Measurements from ENCODE around the gene SH3GL1. TPM values are rescaled to one million over a fixed set of nuclear protein-coding genes. Genes with fewer than 3 reads are reported as not detected.

SH3GL1 gene
- total and polyA plus RNA-seq, 8 donors = 25.9 to 34.2 (median 27.6) TPM

- ATAC-seq = peak; percentile 36 to 56 (median 44)
- FAIRE-seq = no peak
- H3K27ac ChIP-seq = peak overlapping the region in 2 of 4 donors; percentile 12 to 30
- intact Hi-C loops (cut with DNase I) = no loop called here
- peak in 5 of 6 donors; percentile 55 to 87 (median 68) for DNase-seq
- H3K4me3 ChIP-seq = no peak overlapping the region
- WGBS, 2 donors = 41 to 50% methylated on average over 22 to 23 of the region's 23 CpGs
- H3K27me3 ChIP-seq = no peaks in the 10 kb centered on the region
- H3K4me1 ChIP-seq = peaks cover 59 to 69% (median 65%) of the 10 kb centered on the region in 3 donors
- TF ChIP-seq CTCF (IDR thresholded peaks at IDR 0.05) = no peak
- no peaks in the 10 kb centered on the region for H3K9me3 ChIP-seq
- no peaks in the 10 kb centered on the region for H3K36me3 ChIP-seq
These were observed 23.2 kb downstream of the SH3GL1 start for GRCh38 chr19:4376991-4377781.

- WGBS, 2 donors = 65 to 72% methylated on average over 10 of the region's 10 CpGs
- Histone ChIP-seq H3K27me3 (no peaks in the 10 kb centered on the region), H3K4me3 (no peak overlapping the region), H3K27ac (peak overlapping the region in 1 of 4 donors; percentile 30), H3K36me3 (no peaks in the 10 kb centered on the region), H3K4me1 (peaks cover 59 to 72% (median 65%) of the 10 kb centered on the region in 3 donors), H3K9me3 (no peaks in the 10 kb centered on the region)
- no peak for TF ChIP-seq CTCF (IDR thresholded peaks at IDR 0.05)
- FAIRE-seq = no peak
- intact Hi-C loops (cut with DNase I) = no loop called here
- ATAC-seq = no peak
- no peak for DNase-seq
These were observed 23.7 kb downstream of the SH3GL1 start for GRCh38 chr19:4376671-4376990.

- Histone ChIP-seq H3K27ac (peak overlapping the region; percentile 51 to 76 (median 68)), H3K4me3 (no peak overlapping the region), H3K27me3 (no peaks in the 10 kb centered on the region), H3K4me1 (peaks cover 61 to 77% (median 70%) of the 10 kb centered on the region in 3 donors), H3K36me3 (no peaks in the 10 kb centered on the region), H3K9me3 (no peaks in the 10 kb centered on the region)
- ATAC-seq (no peak), FAIRE-seq (no peak), DNase-seq (peak in 2 of 6 donors; percentile 18 to 41)
- WGBS, 2 donors = 62 to 65% methylated on average over 14 to 16 of the region's 16 CpGs
- no peak for TF ChIP-seq CTCF (IDR thresholded peaks at IDR 0.05)
- intact Hi-C loops (cut with DNase I) = no loop called here
These were observed 24.2 kb downstream of the SH3GL1 start for GRCh38 chr19:4376028-4376670.

GRCh38 chr19:4375164-4376027 is 25.0 kb downstream of the SH3GL1 start:
- peak; percentile 31 to 64 (median 42) for ATAC-seq
- no peak overlapping the region for H3K4me3 ChIP-seq
- intact Hi-C loops (cut with DNase I) = no loop called here

More at GRCh38 chr19:4375164-4376027, 25.0 kb downstream of the SH3GL1 start:
- Histone ChIP-seq H3K27ac (peak overlapping the region; percentile 51 to 76 (median 68)), H3K36me3 (no peaks in the 10 kb centered on the region), H3K9me3 (no peaks in the 10 kb centered on the region), H3K27me3 (no peaks in the 10 kb centered on the region), H3K4me1 (peaks cover 66 to 82% (median 77%) of the 10 kb centered on the region in 3 donors)
- TF ChIP-seq CTCF (IDR thresholded peaks at IDR 0.05) = no peak
- FAIRE-seq (no peak), DNase-seq (peak in 5 of 6 donors; percentile 67 to 90 (median 73))
- 9 to 12% methylated on average over 16 of the region's 16 CpGs for WGBS, 2 donors

All from pancreas (tissue), 10 donors.